ENCODE results near the gene NRG3.

NRG3 gene

DNA sequence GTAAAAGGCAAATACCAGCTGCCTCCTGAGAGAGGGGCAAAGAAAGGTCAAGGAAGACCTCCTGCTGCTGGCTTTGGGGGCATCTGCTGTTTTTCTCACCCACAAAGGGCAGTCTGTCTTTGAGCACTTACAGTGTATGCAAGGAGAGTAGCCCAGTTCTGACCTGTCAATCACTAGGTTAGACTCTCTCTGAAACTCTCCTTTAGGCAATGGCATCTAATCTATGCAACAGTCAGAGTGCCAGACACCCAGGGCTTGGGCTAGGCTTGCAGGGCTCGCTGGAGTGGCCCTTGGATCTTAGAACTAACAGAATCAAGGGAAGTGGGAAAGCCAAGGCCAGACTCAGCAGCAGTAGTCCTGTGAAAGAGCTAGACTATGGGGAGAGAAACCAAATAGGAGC, 522.9 kb downstream of the NRG3 start:
- Histone ChIP-seq H3K4me3 (ENCODE audit: low read depth, low read length) (no peak overlapping the region), H3K9me3 (ENCODE audit: control insufficient read depth, low read length) (no peaks in the 10 kb centered on the region), H3K36me3 (ENCODE audit: control insufficient read depth, insufficient read depth, low read length) (no peaks in the 10 kb centered on the region), H2AFZ (no peak overlapping the region), H3K27me3 (ENCODE audit: control insufficient read depth, insufficient read depth, low read length) (no peaks in the 10 kb centered on the region), H3K79me2 (no peaks in the 10 kb centered on the region), H3K4me2 (ENCODE audit: low read length) (no peak overlapping the region), H3K27ac (no peak overlapping the region), H3K4me1 (no peaks in the 10 kb centered on the region), H3K9ac (no peak overlapping the region)
- TF ChIP-seq, protein P1, sequence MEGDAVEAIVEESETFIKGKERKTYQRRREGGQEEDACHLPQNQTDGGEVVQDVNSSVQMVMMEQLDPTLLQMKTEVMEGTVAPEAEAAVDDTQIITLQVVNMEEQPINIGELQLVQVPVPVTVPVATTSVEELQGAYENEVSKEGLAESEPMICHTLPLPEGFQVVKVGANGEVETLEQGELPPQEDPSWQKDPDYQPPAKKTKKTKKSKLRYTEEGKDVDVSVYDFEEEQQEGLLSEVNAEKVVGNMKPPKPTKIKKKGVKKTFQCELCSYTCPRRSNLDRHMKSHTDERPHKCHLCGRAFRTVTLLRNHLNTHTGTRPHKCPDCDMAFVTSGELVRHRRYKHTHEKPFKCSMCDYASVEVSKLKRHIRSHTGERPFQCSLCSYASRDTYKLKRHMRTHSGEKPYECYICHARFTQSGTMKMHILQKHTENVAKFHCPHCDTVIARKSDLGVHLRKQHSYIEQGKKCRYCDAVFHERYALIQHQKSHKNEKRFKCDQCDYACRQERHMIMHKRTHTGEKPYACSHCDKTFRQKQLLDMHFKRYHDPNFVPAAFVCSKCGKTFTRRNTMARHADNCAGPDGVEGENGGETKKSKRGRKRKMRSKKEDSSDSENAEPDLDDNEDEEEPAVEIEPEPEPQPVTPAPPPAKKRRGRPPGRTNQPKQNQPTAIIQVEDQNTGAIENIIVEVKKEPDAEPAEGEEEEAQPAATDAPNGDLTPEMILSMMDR (IDR thresholded peaks at IDR 0.05), result no peak

DNA sequence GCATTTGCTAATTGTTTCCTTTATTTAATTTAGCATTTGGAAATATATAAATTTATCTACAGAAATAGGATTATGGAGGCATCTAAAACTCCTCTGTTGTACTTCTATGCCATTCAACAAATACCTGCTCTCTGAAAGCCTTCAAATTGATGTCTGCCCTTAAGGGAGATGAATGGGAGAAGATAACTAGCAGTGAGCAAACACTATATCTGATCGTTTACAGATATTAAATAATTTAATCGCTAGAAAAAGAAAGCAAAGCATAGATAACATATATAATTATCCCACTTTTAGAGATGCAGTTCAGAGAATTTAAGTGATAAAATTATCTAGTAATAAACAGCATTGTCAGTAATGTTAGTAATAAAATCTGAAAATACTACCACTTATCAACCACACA, 524.9 kb downstream of the NRG3 start:
- Histone ChIP-seq H3K4me1 (no peaks in the 10 kb centered on the region), H3K27ac (no peak overlapping the region), H3K36me3 (ENCODE audit: control insufficient read depth, insufficient read depth, low read length) (no peaks in the 10 kb centered on the region), H3K79me2 (no peaks in the 10 kb centered on the region), H3K27me3 (ENCODE audit: control insufficient read depth, insufficient read depth, low read length) (no peaks in the 10 kb centered on the region), H3K4me2 (ENCODE audit: low read length) (no peak overlapping the region), H2AFZ (no peak overlapping the region), H3K4me3 (ENCODE audit: low read depth, low read length) (no peak overlapping the region), H3K9ac (no peak overlapping the region), H3K9me3 (ENCODE audit: control insufficient read depth, low read length) (no peaks in the 10 kb centered on the region)
- TF ChIP-seq, protein P1 (IDR thresholded peaks at IDR 0.05), result no peak

DNA sequence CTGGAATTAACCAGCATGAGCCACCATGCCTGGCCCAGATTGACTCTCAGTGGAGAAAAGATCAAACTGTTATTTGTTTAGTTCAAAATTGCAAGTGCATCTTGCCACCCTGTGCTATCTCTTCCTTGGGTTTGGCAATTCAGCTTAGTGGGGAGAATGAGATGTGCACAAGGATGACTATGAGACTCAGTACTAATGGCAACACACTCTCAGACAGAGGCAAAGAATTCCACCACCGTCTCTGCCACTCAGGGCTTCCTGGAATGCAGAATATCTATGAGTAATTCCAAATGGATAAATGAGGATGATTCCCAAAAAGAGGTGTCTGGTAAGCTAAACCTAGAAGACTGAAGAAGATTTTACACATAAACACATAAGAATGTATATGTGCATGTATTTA, 525.8 kb downstream of the NRG3 start:
- H2AFZ ChIP-seq, result no peak overlapping the region
- no peak overlapping the region for H3K27ac ChIP-seq
- TF ChIP-seq, protein P1 (IDR thresholded peaks at IDR 0.05), result no peak

DNA sequence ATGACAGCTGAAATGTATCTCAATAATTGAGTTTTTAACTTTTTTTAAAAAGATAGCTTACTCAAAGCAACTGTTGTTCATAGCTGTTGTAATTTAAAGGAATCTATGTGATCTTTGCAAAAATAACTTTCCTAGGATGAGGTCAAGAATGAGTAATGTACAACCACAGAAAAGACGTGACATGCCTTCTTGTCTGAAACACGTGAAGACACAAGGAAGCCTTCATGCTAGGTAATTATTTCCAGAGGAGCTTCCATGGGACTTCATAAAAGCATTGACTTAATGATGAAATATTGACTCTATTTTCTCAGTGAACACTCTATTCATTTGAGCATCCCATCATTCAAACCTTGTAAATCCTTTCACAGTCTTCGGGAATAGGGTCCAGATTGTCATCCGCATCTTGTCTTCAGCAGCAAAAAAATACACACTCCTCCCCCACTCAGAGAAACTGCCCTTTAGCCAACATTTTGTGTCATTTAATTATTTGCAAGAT, 528.0 kb downstream of the NRG3 start:
- TF ChIP-seq, protein P1 (IDR thresholded peaks at IDR 0.05), result no peak
- H2AFZ ChIP-seq, result no peak overlapping the region

More for the DNA sequence above, 525.8 kb downstream of the NRG3 start:
- no peaks in the 10 kb centered on the region for H3K36me3 ChIP-seq (ENCODE audit: control insufficient read depth, insufficient read depth, low read length)
- no peaks in the 10 kb centered on the region for H3K4me1 ChIP-seq
- no peak overlapping the region for H3K4me2 ChIP-seq (ENCODE audit: low read length)
- no peak overlapping the region for H3K4me3 ChIP-seq (ENCODE audit: low read depth, low read length)
- no peaks in the 10 kb centered on the region for H3K9me3 ChIP-seq (ENCODE audit: control insufficient read depth, low read length)
- H3K9ac ChIP-seq, result no peak overlapping the region
- no peaks in the 10 kb centered on the region for H3K27me3 ChIP-seq (ENCODE audit: control insufficient read depth, insufficient read depth, low read length)
- H3K79me2 ChIP-seq, result no peaks in the 10 kb centered on the region

DNA sequence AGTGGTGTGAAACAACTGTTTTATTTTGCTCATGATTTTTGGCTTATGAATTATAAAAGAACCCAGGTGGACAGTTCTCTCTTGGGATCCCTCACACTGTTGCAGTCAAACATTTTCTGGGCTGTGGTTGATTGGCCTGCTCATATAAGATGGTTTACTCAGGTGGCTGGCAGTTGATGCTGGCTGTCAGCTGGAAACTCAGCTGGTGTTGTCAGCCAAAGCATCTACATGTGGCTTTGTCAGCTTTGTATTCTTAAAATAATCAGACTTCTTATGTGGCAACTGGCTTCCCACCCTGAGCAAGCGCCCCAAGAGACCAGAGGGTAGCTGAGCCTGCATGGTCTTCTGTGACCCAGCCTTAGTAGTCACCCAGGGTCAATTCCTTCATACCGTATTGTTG, 534.7 kb downstream of the NRG3 start:
- Histone ChIP-seq H3K79me2 (no peaks in the 10 kb centered on the region), H3K27me3 (ENCODE audit: control insufficient read depth, insufficient read depth, low read length) (no peaks in the 10 kb centered on the region), H3K4me2 (ENCODE audit: low read length) (no peak overlapping the region), H3K36me3 (ENCODE audit: control insufficient read depth, insufficient read depth, low read length) (no peaks in the 10 kb centered on the region), H3K4me1 (no peaks in the 10 kb centered on the region), H3K27ac (no peak overlapping the region), H3K4me3 (ENCODE audit: low read depth, low read length) (no peak overlapping the region), H3K9me3 (ENCODE audit: control insufficient read depth, low read length) (no peaks in the 10 kb centered on the region), H2AFZ (no peak overlapping the region), H3K9ac (no peak overlapping the region)
- TF ChIP-seq, protein P1 (IDR thresholded peaks at IDR 0.05), result no peak

More for the DNA sequence above, 528.0 kb downstream of the NRG3 start:
- Histone ChIP-seq H3K27ac (no peak overlapping the region), H3K4me3 (ENCODE audit: low read depth, low read length) (no peak overlapping the region), H3K79me2 (no peaks in the 10 kb centered on the region), H3K4me2 (ENCODE audit: low read length) (no peak overlapping the region), H3K4me1 (no peaks in the 10 kb centered on the region), H3K27me3 (ENCODE audit: control insufficient read depth, insufficient read depth, low read length) (no peaks in the 10 kb centered on the region), H3K36me3 (ENCODE audit: control insufficient read depth, insufficient read depth, low read length) (no peaks in the 10 kb centered on the region), H3K9ac (no peak overlapping the region), H3K9me3 (ENCODE audit: control insufficient read depth, low read length) (no peaks in the 10 kb centered on the region)

Data from parathyroid adenoma (tissue), 2 donors.